Mammary epithelial cell (primary cell): Measurements from ENCODE around the gene TEX28.
"Not testable (repeated sequence)": the region's sequence is repeated elsewhere in the genome, so short reads cannot be mapped to it uniquely, and the experiment has no call there.

Experiments
- EZH2 ChIP-seq: IDR thresholded peaks from 2 replicates; pipeline ENCODE4 v1.6.1; 2012; ENCODE audit warnings: low read length, inconsistent platforms, borderline replicate concordance
- TF ChIP-seq, protein P1 (sequence below), 2 donors: IDR thresholded peaks in 1 of 2; conservative IDR thresholded peaks in 1 of 2; 2 replicates each; pipeline ENCODE4 v1.5.1; 2011 to 2012; ENCODE audit warnings: inconsistent platforms in 2 of 2, low read length in 2 of 2, mild to moderate bottlenecking in 2 of 2, control low read depth in 1 of 2, low read depth in 1 of 2; ENCODE audit not compliant: insufficient read depth in 1 of 2; ENCODE audit errors: extremely low read depth in 1 of 2

DNA sequence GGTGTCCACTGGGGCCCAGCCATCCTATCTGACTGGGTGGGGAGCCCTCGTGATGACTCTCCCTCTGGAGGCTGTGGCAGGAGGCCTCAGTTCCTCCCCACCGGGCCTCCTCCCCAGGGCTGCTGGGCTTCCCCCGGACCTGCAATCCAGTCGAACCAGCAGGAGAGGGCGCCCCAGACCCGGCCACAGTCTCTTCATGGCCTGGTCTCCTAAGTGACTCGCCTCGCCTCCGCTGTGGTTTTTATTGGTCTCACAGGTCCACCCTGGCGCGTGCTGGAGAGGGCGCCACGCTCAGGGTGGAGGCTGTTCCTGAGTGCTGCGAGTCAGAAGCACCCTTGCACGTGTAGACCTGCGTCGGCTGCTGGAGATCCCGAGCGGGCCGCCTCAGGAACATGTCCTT is 48.7 kb upstream of the TEX28 start:
- TF ChIP-seq, protein P1, sequence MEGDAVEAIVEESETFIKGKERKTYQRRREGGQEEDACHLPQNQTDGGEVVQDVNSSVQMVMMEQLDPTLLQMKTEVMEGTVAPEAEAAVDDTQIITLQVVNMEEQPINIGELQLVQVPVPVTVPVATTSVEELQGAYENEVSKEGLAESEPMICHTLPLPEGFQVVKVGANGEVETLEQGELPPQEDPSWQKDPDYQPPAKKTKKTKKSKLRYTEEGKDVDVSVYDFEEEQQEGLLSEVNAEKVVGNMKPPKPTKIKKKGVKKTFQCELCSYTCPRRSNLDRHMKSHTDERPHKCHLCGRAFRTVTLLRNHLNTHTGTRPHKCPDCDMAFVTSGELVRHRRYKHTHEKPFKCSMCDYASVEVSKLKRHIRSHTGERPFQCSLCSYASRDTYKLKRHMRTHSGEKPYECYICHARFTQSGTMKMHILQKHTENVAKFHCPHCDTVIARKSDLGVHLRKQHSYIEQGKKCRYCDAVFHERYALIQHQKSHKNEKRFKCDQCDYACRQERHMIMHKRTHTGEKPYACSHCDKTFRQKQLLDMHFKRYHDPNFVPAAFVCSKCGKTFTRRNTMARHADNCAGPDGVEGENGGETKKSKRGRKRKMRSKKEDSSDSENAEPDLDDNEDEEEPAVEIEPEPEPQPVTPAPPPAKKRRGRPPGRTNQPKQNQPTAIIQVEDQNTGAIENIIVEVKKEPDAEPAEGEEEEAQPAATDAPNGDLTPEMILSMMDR (conservative IDR thresholded peaks at IDR 0.05 in 1 of 2, IDR thresholded peaks at IDR 0.05 in 1 of 2; ENCODE audit: extremely low read depth in 1 of 2, insufficient read depth in 1 of 2, low read depth in 1 of 2, low read length in 2 of 2), result not testable (repeated sequence)
- not testable (repeated sequence) for TF ChIP-seq EZH2
